GM10266 (cell line): Measurements from ENCODE around the gene PAIP1.
A peak's percentile ranks its signal among the peaks of the same experiment; 100 is the strongest.

Experiments used
- DNase-seq: peaks from one replicate; pipeline ENCODE4 v3.0.0; 2012; ENCODE audit errors: extremely low spot score
- TF ChIP-seq, protein P1 (sequence below): IDR thresholded peaks from 2 replicates; pipeline ENCODE4 v1.5.1; 2012; ENCODE audit warnings: mild to moderate bottlenecking, low read depth; ENCODE audit not compliant: control insufficient read depth, insufficient read depth; ENCODE audit errors: missing control alignments

Gene PAIP1, protein sequence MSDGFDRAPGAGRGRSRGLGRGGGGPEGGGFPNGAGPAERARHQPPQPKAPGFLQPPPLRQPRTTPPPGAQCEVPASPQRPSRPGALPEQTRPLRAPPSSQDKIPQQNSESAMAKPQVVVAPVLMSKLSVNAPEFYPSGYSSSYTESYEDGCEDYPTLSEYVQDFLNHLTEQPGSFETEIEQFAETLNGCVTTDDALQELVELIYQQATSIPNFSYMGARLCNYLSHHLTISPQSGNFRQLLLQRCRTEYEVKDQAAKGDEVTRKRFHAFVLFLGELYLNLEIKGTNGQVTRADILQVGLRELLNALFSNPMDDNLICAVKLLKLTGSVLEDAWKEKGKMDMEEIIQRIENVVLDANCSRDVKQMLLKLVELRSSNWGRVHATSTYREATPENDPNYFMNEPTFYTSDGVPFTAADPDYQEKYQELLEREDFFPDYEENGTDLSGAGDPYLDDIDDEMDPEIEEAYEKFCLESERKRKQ

DNA sequence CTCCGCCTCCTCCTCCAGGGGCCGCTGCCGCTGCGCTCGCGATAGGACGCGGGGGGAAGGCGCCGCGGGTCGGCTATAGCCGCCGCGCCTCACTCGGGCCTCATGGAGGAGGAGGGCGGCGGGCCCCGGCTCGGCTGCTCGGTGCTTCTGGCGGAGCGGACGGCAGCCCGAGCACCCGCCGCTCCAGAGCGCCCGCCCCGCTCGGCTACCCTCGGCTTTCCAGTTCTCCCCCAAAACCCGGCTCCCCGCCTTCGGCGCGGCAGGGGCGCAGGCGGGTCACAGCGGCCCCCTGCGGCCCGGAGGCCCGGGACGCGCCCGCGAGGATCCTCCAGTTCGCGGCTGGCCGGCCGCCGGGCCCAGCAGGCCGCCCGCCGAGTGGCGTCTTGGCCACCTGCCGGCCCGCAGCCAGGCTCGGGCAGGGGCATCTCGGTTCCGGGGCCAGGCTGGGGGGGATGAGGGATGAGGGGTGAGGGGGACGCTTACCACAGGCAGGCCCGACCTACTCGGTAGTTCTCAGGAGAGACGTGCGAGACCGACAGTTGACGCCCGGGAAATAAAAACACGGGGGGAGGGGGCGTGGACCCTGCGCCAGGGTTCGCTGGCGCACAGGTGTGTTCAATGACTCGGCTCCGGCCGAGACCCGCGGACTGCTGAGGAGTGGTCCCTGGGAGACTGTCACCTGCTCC, at the start of gene PAIP1:
Gene PAIP1, minus strand, starts transcription at position 221 of the 686 bp plus-strand sequence. CDS start 231 bp downstream, outside the sequence.
- peak; percentile 95 for DNase-seq

DNA sequence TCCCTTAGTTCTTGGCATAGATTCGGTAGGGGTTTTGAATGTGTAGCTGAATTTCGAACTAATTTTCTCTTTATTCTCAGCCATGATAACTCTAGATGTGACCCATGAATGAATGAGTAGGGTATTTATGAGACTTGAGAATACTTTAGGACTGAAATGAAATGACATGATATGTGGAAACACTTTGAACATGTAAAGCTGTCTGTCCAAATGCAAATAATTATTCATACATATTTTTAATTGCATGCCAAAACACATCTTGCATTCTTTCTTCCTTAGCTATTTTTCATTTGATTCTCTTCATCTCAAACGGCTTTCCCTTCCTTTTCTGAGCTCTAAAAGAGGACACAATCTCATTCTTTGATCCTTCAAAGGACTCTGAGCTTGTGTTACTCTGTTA, 49.5 kb upstream of the PAIP1 start:
- TF ChIP-seq, protein P1, sequence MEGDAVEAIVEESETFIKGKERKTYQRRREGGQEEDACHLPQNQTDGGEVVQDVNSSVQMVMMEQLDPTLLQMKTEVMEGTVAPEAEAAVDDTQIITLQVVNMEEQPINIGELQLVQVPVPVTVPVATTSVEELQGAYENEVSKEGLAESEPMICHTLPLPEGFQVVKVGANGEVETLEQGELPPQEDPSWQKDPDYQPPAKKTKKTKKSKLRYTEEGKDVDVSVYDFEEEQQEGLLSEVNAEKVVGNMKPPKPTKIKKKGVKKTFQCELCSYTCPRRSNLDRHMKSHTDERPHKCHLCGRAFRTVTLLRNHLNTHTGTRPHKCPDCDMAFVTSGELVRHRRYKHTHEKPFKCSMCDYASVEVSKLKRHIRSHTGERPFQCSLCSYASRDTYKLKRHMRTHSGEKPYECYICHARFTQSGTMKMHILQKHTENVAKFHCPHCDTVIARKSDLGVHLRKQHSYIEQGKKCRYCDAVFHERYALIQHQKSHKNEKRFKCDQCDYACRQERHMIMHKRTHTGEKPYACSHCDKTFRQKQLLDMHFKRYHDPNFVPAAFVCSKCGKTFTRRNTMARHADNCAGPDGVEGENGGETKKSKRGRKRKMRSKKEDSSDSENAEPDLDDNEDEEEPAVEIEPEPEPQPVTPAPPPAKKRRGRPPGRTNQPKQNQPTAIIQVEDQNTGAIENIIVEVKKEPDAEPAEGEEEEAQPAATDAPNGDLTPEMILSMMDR = no peak
- DNase-seq = no peak

More for the DNA sequence above, at the start of gene PAIP1:
- TF ChIP-seq, protein P1 = peak; percentile 83

DNA sequence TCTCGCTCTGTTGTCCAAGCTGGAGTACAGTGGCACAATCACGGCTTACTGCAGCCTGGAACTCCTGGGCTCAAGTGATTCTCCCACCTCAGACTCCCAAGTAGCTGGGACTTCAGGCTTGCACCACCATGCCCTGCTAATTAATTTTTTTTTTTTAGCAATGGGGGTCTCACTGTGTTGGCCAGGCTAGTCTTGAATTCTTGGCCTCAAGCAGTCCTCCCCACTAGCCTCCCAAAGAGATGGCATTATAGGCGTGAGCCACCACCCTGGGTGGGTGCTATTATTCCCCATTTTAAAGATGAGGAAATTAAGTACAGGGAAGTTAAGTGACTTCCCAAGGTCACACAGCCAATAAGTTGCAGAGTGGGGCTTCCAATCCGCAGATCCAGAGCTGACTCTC, 47.8 kb upstream of the PAIP1 start:
- TF ChIP-seq, protein P1 = no peak
- DNase-seq = no peak

DNA sequence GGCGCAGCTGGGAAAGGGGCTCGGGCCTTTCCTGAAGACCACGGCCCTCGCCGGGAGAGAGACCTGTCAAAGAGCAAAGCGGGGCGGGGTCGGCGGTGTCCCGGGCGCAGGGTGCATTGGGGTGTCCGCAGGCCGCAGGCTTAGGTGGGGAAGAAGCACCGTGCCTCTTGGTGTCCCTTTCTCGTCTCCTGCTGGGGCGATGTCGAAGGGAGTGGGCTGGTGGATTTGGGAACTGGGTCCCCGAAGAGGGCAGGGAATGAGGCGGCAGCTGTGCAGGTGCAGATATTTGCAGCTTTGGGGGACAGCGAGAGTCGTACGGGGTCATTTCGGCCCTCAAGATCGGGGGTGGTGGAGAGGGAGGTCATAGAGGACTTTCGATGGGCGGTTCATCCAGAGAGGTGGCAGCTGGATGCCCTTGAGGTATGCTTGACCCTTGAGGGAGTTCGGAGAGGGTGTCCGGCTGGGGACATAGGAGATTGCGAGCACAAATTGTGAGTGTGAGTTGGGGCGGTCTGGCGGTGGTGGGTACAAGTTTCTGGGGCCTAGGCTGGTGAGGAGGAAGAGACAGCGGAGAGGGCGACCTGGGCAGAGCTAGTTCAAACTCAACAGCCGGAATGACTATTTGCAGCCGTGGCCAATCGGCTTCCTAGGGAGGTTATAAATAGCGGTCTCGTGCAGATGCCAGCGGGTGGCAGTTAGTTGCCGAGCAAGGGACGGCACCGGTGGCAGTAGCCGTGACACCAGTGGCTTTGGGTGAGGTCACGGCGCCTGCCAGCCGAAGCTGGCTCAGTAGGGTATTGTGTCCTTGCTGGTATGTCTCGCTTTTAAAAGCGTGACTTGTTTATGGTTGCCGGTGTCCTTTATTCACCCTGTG, 46.7 kb upstream of the PAIP1 start:
- DNase-seq = peak; percentile 61
- TF ChIP-seq, protein P1 = no peak

DNA sequence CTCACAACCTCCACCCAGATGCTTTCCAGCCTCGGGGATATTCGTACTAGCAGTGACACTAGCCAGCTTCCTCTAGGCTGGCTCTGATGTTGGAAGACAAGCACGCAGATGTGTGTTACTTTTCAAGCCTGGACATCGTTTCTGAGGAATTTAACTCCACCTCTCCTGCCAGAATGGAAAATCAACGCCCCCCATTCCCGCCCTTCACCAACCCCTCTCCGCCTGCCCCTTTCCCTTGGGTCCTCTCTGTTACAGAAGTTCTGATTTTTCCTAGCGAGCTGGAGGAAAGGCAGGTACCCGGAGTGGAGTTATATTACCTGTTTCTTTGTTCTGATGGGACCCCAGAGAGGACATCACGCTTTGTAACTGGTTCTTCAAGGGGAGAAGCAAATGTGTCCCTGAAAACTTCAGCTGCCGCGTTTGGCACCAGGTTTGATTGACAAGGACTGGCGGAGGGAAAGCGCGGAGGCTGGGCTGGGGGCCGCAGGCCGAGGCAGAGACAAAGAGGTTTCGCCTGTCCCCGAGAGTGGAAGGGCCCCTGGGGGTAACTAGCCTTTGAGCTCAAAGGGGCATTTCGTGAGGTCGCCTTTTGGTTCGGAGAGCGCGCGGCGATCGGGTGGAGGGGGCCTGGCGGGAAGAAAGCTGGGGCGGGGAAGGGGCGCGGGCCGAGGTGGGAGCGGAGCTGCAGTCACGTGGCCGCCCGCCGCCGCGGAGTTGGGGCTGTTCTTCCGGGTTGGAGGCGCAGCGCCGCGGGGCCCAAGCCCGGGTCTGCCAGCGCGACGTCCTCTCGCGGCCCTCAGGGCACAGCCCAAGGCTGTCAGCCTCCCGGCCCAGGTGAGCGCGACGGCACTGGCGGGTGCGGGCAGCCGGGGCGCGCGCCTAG, 45.8 kb upstream of the PAIP1 start, which contains the start of gene NNT:
Gene NNT, plus strand, starts transcription at position 720 of the 883 bp plus-strand sequence. CDS start 6,016 bp downstream, outside the sequence.
- peak; percentile 83 for DNase-seq
- TF ChIP-seq, protein P1 = no peak
